Myocyte (in vitro differentiated cells): ENCODE results near the gene CRYBG2. TPM values are rescaled to one million over a fixed set of nuclear protein-coding genes. Genes with fewer than 3 reads are reported as not detected.
A peak's percentile ranks its signal among the peaks of the same experiment; 100 is the strongest.
"Not testable (repeated sequence)": the region's sequence is repeated elsewhere in the genome, so short reads cannot be mapped to it uniquely, and the experiment has no call there.

ENCODE experiments used
- DNase-seq: peaks from one replicate; pipeline ENCODE4 v3.0.0-alpha.2; 2012; ENCODE audit warnings: low read depth
- total RNA-seq: library from RNA; depleted of rRNA; stranded (reverse); fragments of >200 nt; gene quantifications from 2 replicates; pipeline ENCODE4 v1.2.3, GENCODE V29; 2014

CRYBG2 gene
- total RNA-seq, 1 donor from 2014 or later: not detected

DNA sequence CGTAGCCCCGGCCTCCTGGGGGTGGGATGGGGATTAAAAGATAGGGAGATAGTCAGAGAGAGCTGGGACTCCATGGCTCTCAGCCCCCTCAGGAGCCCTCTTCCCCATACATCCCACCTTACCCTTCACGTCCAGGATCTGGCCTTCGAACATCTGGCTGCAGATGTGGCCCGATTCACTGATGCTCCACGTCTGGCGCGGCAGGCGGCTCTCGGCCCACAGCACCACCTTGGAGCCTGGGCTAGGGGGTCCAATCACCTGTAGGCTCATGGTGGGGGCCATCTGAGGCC, 31.9 kb downstream of the CRYBG2 start:
- no peak for DNase-seq

GRCh38 chr1:26321315-26322041, 32.5 kb downstream of the CRYBG2 start:
- peak; percentile 90 for DNase-seq

GRCh38 chr1:26320896-26321295, 33.0 kb downstream of the CRYBG2 start:
- no peak for DNase-seq

- no peak for DNase-seq
These were observed 35.4 kb downstream of the CRYBG2 start for GRCh38 chr1:26318338-26319064.

GRCh38 chr1:26317612-26318337, 36.2 kb downstream of the CRYBG2 start, which contains the start of gene CD52:
Gene CD52 (plus strand): TSS chr1:26317958. CDS start chr1:26318018, 60 bp downstream.
- no peak for DNase-seq

DNA sequence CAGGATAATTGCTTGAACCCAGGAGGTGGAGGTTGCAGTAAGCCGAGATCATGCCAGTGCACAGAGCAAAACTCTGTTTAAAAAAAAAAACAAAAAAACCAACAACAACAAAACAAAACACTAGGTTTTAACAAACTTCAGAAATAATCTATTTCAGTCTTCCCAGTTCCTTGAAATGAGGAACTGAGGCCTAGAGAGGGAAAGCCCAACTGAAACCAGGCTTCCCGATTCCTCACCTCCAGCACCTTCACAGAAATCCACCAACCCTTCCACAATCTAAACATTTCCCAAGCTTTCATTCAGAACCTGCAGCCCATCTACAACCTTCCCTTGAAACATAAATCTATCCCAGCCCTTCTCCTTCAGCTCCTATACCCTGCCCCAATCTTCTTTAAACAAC, 36.8 kb downstream of the CRYBG2 start:
- DNase-seq: no peak

GRCh38 chr1:26315874-26316850, 37.8 kb downstream of the CRYBG2 start:
- no peak for DNase-seq

DNA sequence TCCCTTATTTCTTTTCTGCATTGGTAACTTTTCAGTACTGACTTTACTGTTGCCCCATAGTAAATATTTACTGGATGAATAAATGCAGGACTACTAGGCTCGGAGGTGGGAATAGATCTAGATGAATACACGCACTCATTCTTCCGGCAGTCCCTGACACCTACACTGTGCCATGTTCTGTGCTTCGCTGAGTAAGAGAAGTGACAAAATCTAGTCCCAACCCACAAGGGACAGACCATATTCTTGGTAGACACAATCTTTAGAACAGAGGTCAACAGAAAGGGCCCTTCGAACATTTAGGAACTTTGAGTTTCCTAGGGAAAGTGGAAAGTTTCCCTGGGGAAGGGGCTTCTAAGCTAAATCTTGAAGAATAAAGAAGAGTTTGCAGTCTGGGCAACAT, 39.4 kb downstream of the CRYBG2 start:
- DNase-seq: no peak

GRCh38 chr1:26307966-26308899, 45.7 kb downstream of the CRYBG2 start:
- not testable (repeated sequence) for DNase-seq

GRCh38 chr1:26307363-26307781, 46.6 kb downstream of the CRYBG2 start:
- DNase-seq: no peak

- peak; percentile 95 for DNase-seq
These were observed 47.4 kb downstream of the CRYBG2 start, which contains the start of gene UBXN11 for GRCh38 chr1:26306290-26307229. Gene UBXN11 (minus strand): TSS chr1:26306636. CDS start chr1:26302883, 3,753 bp downstream.

DNA sequence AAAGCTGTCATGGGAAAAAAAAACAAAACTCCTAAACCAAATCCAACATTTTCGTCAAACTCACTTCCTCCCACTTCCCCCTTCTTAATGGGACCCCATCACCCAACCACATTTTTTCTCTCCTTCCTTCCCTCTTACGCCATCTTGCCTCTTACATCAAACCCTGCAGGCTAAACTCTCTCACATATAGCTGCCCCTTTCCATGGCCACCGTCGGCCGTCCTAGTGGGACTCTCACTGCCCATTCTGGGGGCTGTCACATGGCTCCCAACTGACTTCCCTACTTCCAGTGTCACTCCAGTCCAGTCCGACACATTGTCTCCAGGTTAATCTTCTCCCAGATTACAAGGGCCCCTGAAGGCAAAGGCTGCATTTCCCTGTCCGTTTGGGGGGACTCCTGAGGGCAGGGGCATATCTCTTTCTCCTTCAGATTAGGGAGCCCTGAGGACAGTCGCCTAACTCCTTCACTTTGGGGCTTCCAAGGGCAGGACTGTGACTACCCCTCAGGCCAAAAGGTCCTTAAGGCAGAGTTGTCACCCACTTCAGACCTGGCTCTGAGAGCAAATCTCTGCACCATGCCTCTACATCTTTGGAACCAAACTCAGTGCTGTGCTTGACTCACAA, 48.2 kb downstream of the CRYBG2 start:
- DNase-seq: no peak

- peak; percentile 77 for DNase-seq
These were observed 51.1 kb downstream of the CRYBG2 start for GRCh38 chr1:26302733-26303405.

- DNase-seq: no peak
These were observed 53.2 kb downstream of the CRYBG2 start for GRCh38 chr1:26300578-26301275.

DNA sequence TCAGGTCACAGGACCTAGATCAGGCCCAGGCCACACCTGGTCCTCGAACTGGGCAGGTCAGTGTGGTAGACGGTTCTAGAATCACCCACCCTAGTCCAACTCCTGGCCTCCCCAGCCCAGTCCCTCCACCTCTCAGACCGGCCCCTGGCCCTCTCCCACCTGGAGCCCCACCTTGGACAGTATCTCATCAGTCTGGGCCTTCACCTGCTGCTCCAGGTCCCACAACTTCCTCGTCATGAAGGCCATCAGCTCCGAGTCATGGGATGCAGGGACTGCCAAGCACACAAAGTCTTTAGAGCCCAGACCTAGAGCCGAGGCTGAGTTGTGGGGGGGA, 56.2 kb downstream of the CRYBG2 start:
- no peak for DNase-seq

DNA sequence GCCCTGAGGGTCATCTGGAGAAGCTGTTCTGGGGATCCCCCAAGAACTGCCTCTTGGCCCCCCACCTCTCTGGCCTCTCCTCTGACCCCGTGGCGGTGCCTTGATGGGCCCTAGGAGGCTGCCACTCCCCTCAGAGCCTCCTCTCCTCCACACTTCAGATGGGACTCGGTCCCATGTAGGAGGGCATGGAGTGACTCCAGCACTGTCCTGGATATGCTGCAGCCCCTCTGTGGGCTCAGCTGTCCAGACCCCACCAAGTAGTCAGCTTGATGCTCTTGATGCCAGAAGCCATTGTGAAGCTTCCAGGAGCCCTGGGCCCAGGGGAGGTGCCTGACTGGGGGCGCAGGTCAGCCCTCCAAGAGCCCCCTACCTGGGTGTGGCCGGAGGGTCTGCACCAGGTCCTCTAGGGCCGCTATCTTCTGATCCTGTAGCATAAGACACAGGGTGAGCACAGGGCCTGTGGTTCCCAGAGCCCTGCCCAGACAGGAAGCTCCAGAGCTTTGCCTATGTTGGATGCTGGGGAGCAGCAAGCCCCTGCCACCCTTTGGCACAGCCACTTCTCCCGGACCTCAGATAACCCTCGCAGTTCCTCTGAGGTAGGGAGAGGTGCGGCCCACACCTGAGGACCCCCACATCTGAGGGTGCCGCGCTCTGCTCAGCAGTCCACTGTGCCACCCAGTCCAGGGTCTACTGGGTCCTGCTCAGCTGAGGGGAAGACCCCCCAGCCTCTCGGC, 56.7 kb downstream of the CRYBG2 start:
- DNase-seq: no peak
